GM19240 (cell line): ENCODE results near the gene GLI1.
"Not testable (repeated sequence)": the region's sequence is repeated elsewhere in the genome, so short reads cannot be mapped to it uniquely, and the experiment has no call there.

Source experiments
- DNase-seq: peaks from one replicate; pipeline ENCODE4 v3.0.0; 2011; ENCODE audit warnings: low spot score; ENCODE audit not compliant: insufficient read length

GLI1 gene

DNA sequence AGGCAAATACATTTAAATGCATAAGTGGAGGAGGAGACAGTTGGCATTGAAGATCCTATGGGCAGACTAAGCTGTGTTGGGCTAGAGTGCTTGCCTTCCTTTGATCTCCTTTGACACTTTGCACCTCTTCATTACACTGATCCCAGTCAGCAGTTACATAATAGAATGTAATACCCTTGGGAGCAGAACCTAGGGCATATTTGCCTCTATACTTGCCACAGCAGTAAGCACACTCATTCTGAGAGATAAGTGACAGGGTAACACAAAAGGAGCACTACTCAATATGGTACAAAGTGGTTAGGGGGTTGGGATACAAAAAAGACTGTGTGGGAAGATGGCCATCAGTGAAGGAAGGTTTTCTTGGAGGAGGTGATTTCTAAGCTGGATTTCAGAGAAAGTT lies 37.2 kb downstream of the GLI1 start:
- DNase-seq, result no peak

DNA sequence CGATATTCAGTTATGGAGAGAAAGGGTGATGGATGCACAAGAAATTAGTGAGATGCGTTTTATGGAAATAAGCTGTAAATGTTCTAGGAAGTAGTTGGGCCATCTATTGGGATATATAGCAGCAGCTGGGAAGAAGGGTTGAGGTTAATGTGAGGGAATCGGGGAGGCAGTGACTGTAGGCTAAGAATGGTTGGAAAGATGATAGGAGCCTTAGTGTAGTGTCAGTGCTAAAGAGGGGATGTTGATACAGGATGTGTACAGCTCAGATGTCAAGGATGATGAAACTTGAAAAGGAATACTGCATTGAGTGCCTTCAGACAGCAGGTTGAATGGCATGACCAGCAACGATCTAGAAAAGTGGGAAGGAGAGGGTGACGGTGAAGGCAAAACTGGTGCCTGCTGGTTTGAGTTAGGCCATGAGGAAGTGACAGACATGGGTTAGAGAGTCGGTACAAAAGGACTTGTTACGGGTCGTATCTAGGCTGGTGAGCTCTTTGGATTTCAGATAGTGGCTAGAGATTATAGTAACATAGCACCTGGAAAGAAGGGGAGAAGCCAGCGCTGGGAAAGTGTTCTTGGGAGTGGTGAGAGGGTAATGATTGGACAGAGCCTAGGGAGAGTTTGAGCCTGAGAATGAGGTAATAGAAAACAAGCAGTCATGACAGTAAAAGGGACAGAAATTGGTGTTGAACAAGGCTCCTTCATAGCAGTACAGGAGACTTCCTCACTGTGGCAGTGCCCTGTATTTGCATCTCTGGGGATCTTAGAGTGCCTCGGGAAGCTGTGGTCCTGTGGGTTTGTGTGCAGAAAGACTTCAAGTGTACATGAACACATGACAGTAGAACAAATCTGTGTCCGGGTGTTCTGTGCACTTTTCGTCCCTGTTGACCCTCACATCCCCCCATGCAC lies 37.9 kb downstream of the GLI1 start:
- no peak for DNase-seq

DNA sequence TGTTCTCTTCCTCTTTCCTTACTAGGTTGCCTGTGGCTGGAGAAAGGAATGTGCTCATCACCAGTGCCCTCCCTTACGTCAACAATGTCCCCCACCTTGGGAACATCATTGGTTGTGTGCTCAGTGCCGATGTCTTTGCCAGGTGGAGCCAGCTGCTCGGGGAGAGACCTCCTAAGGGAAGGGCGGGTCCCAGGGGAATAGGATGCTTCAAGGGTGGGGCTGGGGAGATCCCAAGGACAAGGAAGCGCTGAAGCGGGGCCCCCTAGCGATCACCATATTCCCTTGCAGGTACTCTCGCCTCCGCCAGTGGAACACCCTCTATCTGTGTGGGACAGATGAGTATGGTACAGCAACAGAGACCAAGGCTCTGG lies 38.5 kb downstream of the GLI1 start:
- no peak for DNase-seq

DNA sequence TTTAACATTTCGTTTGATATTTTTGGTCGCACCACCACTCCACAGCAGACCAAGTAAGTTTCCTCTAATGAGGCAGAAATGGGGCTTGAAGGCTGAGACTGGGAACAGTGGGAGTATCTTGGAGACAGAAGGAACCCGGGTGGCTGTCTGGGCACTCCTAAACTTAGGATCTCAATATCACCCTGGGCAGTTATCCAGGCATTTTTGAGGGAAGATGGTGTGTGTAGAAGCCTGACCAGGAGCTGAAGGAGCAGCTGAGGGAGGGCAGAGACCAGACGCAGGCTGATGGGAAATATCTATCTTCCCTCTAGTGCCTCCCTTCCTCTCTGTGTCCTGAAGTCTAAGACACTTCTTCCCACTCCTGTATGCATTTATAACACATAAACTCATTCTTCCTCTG lies 39.0 kb downstream of the GLI1 start:
- no peak for DNase-seq

DNA sequence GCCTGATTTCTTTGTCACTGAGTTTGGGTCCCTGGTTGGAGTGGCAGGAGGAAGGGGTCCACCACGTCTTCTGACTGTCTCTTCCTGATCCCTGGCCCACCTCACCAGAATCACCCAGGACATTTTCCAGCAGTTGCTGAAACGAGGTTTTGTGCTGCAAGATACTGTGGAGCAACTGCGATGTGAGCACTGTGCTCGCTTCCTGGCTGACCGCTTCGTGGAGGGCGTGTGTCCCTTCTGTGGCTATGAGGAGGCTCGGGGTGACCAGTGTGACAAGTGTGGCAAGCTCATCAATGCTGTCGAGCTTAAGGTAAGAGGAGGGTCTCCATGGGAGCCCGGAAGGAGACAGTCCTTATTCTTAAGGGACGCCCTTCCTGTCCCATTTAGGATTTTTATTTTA lies 40.6 kb downstream of the GLI1 start:
- no peak for DNase-seq

DNA sequence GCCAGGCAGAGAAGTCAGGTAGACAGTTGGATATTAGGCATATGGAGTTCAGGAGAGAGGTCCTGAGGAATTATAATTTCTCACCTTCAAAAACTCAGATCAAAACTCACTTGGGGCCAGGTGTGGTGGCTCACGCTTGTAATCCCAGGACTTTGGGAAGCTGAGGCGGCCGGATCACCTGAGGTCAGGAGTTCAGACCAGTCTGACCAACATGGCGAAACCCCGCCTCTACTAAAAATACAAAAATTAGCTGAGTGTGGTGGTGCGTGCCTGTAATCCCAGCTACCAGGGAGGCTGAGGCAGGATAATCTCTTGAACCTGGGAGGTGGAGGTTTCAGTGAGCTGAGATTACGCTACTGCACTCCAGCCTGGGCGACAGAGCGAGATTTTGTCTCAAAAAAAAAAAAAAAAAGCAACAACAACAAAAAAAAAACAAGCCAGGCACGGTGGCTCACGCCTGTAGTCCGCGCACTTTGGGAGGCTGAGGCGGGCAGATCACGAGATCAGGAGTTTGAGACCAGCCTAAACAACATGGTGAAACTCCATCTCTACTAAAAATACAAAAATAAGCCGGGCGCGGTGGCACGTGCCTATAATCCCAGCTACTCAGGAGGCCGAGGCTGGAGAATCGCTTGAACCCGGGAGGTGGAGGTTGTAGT lies 42.9 kb downstream of the GLI1 start:
- DNase-seq, result not testable (repeated sequence)

DNA sequence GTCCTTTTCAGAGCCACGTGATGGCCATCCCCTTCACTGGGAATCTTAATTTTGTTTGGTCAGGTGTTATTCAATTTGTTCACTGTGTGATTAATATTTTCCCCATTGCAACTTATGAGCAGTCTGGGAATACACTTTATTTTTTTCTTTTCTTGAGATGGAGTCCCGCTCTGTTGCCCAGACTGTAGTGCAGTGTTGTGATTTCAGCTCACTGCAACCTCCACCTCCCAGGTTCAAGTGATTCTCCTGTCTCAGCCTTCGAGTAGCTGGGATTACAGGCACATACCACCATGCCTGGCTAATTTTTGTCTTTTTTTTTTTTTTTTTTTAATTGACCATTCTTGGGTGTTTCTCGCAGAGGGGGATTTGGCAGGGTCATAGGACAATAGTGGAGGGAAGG lies 47.0 kb downstream of the GLI1 start:
- DNase-seq, result not testable (repeated sequence)

DNA sequence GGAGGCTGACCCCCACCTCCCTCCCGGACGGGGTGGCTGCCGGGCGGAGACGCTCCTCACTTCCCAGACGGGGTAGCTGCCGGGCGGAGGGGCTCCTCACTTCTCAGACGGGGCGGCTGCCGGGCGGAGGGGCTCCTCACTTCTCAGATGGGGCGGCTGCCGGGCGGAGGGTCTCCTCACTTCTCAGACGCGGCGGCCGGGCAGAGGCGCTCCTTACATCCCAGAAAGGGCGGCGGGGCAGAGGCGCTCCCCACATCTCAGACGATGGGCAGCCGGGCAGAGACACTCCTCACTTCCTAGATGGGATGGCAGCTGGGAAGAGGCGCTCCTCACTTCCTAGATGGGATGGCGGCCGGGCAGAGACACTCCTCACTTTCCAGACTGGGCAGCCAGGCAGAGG lies 48.2 kb downstream of the GLI1 start:
- not testable (repeated sequence) for DNase-seq

DNA sequence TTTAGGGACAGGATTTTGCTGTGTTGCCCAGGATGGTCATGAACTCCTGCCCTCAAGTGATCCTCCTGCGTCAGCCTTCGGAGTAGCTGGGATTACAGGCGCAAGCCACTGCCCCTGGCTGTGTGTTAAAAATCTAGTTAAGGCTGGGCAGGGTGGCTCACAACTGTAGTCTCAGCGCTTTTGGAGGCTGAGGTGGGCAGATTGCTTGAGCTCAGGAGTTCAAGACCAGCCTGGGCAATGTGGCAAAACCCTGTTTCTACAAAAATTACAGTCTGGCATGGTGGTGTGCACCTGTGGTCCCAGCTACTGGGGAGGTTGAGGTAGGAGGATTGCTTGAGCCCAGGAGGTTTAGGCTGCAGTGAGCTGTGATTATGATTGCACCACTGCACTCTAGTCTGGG lies 51.6 kb downstream of the GLI1 start:
- DNase-seq, result no peak

DNA sequence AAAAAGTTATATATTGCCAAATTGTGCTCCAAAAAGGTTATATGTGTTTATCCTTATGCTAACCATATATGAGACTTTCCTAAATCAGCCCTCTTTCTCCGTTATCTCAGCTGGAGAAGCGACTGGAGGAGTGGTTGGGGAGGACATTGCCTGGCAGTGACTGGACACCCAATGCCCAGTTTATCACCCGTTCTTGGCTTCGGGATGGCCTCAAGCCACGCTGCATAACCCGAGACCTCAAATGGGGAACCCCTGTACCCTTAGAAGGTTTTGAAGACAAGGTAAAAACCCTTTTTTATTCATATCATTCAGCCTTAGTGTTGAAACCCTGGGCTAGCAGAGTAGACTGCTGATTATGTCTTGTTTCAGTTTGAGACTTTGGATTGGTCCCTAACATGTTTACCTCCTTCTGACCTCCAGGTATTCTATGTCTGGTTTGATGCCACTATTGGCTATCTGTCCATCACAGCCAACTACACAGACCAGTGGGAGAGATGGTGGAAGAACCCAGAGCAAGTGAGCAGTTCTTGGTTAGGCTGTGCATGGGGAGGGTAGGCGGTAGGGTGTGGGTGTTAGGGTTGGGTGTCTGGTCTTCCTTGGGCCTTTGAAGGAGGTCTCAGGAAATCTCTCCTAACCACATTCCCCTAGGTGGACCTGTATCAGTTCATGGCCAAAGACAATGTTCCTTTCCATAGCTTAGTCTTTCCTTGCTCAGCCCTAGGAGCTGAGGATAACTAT lies 52.2 kb downstream of the GLI1 start:
- DNase-seq, result no peak

DNA sequence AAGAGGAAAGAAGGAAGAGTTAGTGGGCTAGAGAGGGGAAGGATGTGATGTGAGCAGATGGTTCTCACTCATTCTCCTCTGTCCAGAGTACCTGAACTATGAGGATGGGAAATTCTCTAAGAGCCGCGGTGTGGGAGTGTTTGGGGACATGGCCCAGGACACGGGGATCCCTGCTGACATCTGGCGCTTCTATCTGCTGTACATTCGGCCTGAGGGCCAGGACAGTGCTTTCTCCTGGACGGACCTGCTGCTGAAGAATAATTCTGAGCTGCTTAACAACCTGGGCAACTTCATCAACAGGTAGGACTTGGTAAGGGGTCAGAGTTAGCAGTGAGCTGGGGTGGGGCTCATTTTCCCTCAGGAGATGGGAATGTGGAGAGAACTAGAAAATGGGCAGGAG lies 53.1 kb downstream of the GLI1 start:
- no peak for DNase-seq

DNA sequence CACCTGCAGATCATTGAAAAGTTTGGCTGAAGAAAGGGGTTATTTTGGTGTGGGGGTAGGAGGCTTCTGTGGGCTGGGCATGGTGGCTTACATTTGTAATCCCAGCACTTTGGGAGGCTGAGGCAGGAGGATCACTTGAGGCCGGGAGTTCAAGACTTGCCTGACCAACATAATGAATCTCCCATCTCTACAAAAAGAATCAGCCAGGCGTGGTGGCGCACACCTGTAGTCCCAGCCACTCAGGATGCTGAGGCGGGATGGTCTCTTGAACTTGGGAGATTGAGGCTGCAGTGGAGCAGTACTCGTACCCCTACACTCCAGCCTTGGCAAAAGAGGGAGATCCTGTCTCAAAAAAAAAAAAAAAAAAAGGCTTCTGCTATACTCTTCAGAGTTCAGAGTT lies 53.7 kb downstream of the GLI1 start:
- no peak for DNase-seq

DNA sequence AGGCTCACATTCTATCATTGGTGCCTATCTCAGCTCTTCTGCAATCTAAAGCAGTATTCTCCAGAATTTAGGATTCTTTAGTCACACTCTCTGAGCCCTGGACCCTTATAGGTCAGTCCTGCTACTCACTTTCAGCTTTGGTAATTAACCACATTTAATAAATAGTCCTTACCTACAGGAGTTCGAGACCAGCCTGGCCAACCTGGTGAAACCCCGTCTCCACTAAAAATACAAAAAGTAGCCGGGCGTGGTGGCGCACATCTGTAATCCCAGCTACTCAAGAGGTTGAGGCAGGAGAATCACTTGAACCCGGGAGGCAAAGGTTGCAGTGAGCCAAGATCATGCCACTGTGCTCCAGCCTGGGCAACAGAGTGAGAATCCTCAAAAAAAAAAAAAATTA lies 54.1 kb downstream of the GLI1 start:
- DNase-seq, result not testable (repeated sequence)

DNA sequence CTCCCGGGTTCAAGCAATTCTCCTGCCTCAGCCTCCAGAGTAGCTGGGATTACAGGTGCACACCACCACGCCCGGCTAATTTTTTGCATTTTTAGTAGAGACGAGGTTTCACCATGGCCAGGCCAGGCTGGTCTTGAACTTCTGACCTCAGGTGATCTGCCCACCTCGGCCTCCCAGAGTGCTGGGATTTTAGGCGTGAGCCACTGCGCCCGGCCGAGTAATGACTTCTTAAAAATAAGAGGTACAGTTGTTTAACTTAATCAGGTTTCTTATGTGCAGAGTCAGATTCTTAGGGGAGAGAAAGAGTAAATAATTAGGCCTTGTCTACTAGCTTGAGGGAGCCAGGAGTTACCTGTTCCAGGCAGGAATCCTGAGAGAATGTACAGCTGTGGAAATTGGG lies 54.7 kb downstream of the GLI1 start:
- not testable (repeated sequence) for DNase-seq

DNA sequence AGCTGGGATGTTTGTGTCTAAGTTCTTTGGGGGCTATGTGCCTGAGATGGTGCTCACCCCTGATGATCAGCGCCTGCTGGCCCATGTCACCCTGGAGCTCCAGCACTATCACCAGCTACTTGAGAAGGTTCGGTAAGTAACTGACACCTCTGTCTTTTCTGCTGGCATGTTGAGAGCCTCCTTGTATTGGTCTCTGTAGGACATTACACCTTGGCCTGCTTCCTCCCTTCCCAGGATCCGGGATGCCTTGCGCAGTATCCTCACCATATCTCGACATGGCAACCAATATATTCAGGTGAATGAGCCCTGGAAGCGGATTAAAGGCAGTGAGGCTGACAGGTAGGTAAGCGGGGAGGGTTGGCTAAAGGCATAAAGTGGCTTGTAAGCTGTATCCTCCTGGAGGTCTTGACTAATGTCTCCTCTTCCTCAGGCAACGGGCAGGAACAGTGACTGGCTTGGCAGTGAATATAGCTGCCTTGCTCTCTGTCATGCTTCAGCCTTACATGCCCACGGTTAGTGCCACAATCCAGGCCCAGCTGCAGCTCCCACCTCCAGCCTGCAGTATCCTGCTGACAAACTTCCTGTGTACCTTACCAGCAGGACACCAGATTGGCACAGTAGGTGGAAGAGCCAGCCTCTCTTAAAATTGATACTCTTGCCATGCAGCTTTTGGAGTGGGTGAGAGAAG lies 55.3 kb downstream of the GLI1 start:
- DNase-seq, result no peak

DNA sequence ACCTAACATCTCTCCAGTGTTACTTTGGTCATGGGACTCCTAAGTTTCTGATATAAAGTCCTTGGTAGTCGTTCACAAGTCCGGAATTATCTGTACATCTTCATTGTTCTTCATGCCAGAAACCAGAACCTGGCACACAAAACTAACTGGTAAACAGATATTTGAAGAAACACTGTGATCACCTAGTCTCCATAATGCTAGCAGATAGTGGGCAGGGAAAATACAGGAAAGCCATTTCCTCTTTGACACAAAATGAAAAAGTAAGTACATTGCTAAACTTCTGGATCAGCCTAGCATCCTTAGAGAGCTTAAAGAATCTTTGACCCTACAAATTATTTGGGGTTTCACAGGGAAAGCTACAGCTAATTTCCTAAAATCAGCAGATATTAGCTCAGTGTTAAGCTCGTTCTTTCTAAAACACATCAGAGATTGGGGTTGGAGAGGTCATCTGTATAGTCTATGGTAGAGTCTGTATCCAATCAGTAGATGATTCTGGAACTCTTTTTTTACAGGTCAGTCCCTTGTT lies 55.9 kb downstream of the GLI1 start:
- no peak for DNase-seq

DNA sequence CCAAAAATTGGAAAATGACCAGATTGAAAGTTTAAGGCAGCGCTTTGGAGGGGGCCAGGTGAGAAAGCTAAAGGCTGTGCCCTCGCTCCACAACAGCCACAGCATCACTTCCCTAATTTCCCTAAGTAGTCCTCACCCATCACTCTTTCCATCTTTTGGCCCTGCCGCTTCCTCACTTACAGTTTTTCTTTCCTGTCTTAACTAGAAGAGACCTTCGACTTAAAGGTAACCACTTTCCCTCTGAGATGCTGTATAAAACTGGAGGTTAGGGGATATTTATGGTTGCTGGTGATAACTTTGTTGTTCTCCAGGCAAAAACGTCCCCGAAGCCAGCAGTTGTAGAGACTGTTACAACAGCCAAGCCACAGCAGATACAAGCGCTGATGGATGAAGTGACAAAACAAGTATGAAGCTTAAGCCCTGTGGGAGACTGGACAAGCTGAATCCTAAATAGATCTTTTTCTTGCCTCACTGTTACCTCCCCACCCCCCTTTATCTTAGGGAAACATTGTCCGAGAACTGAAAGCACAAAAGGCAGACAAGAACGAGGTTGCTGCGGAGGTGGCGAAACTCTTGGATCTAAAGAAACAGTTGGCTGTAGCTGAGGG lies 56.5 kb downstream of the GLI1 start:
- DNase-seq, result no peak

DNA sequence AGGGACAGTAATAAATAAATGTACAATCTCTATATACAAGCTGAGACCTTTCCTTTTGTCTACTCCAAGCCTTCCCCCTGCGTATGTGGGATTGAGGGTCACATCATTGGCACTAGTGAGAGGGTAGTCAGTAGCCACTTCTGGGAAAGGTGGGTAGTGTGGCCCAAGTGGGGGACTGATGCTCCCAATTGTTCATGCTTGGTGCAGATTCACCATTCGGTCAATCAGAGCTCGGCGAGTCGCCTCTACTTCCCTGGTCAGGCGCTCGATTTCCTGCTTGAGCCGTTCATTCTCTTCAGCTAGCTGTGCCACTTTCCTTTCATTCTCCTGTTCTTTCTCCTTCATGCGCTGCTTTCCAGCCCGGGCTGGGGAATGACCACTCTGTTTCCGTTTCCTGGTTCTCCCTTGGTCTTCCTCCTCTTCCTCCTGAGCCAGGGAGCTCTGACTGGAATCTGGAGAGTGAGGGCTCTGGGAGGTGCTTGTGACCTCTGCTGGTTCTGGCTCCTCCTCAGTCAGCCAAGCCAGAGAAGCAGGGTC lies 57.1 kb downstream of the GLI1 start:
- no peak for DNase-seq

DNA sequence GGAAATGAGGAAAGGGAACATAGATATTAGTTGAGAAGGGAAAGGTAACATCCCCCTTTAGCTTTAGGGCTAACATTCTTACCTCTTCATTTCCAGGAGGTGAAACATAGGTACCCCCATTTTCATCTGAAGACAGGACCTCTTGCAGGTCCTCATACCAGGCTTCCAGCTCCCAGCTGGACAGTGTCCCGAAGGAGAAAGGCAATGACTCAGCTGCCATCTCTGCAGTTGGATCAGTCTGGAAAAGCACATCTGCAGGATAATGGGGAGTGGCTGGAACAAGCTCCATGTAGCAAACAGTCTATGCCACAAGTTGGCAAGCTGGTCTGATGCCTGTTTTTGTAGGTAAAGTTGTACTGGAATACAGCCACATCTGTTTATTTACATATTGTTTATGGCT lies 57.6 kb downstream of the GLI1 start:
- no peak for DNase-seq

DNA sequence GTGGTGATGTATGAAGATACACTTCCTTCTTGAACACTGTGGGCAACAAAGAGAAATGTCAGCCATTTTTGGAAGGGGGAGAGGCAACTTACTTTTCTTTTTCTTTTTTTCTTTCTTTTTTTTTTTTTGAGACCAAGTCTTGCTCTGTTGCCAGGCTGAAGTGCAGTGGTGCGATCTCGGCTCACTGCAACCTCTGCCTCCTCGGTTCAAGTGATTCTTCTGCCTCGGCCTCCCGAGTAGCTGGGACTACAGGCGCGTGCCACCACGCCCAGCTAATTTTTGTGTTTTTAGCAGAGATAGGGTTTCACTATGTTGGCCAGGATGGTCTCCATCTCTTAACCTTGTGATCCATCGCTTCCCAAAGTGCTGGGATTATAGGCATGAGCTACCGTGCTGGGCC lies 58.1 kb downstream of the GLI1 start:
- DNase-seq, result not testable (repeated sequence)
